Left lobe of liver (tissue), 2 donors: ENCODE measurements around the gene PDE4C. TPM values are rescaled to one million over a fixed set of nuclear protein-coding genes. Genes with fewer than 3 reads are reported as not detected.

Source experiments
- ATAC-seq: fragments of 200-7000 bp; cut with Tn5 transposase; one replicate; pipeline ENCODE4 v1.9.1; 2020; ENCODE audit warnings: mild to moderate bottlenecking, moderate library complexity
- DNase-seq: peaks from one replicate; pipeline ENCODE4 v3.0.0-alpha.2; 2020; ENCODE audit warnings: low spot score
- total RNA-seq: library from RNA; stranded (reverse); gene quantifications from one replicate; pipeline ENCODE4 v1.2.1, GENCODE V29; 2021
- donor health status: DM: no; HTN: no; CAD: no; lungs with moderate emphysema.
- donor health status: DM: no; HTN: yes; CAD: no.

The PDE4C gene
- total RNA-seq, 1 donor from 2014 or later = 0.60 TPM

DNA sequence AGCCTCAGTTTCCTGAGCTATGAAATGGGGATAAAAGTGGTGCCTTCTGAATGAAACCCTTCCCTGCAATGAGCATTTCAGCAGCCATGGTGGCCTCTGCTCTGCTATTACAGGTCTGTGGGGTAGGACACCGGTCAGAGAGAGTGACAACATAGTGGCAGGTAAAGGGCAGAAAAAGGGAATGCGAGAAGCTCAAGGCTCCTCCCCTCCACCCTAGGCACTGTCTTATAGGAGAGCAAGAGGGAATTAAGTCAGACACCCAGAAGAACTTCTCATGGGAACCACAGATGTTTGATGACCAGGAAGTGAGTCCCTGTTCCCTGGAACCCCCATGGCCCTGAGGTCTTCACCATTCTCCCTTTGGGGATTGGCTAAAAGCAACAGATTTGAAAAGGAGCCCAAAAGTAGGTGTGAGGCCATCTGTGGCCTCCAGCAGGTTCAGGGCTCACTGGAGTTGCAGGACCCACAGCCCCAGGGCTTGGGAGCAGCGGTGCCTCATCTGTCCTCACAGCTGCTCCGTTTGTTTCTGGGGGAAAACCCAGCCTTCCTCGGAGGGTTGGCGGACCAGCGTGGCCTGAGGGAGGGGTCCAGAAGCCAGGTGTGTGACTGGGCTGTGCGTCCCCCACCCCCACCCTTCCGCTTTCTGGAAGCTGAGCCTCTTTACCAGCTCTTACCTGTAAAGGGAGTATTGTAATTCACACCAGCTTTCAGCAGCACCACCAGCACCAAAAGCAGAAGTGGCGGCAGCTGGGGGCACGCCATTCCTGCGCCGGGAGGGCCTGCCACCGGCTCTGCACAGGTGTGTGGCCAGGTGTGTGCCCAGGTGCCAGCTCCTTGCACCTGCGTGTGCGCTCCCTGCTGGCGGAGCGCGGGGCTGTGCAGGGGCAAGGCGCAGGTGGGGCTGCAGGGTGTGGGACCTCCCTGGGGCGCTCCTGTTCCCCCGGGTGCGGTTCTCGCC is 28.6 kb upstream of the PDE4C start:
- ATAC-seq (no peak), DNase-seq (no peak)

DNA sequence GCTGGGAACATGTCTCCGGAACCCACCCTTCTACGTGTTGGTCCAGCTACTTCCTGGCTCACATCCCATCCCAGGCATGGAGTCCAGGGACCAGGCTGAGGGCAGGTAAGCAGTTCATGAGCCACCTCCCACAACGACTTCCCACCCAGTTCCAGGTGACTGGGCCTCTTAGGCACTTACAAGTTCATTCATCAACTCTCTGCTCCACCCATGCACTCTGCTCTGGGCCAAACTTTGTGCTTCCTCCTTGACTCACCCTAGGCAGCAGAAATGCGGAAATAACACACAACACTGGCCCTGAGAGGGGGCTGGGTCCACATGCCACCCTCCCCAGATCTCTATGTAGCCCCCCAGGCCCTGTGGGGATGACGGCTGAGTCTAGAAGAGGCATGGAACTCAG is 27.5 kb upstream of the PDE4C start:
- peak; percentile 12 for ATAC-seq
- DNase-seq = no peak

DNA sequence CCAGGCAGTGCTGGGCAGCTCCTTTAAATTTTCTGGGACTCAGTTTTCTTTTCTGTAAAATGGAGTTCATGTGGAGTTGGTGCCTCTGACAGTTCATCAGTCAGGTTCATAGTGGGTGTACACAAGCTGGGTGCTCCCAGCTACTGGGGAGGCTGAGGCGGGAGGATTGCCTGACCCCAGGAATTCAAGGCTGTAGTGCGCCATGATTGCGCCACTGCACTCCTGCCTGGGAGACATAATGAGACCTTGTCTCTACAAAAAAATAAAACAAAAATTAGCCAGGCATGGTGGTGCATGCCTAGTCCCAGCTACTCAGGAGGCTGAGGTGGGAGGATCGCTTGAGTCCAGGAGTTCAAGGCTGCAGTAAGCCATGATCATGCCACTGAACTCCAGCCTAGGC is 26.9 kb upstream of the PDE4C start:
- DNase-seq (no peak), ATAC-seq (no peak)

DNA sequence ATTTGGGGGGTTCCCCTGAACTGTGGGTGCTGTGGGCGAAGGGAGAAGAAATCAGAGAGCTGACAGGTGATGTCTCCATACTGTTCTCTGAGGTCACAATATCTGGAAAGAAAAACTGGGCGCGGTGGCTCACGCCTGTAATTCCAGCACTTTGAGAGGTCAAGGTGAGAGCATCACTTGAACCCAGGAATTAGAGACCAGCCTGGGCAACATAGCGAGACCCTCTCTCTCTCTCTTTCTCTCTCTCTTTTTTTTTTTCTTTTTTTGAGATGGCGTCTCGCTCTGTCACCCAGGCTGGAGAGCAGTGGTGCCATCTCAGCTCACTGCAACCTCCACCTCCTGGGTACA is 26.1 kb upstream of the PDE4C start:
- DNase-seq (no peak), ATAC-seq (no peak)

DNA sequence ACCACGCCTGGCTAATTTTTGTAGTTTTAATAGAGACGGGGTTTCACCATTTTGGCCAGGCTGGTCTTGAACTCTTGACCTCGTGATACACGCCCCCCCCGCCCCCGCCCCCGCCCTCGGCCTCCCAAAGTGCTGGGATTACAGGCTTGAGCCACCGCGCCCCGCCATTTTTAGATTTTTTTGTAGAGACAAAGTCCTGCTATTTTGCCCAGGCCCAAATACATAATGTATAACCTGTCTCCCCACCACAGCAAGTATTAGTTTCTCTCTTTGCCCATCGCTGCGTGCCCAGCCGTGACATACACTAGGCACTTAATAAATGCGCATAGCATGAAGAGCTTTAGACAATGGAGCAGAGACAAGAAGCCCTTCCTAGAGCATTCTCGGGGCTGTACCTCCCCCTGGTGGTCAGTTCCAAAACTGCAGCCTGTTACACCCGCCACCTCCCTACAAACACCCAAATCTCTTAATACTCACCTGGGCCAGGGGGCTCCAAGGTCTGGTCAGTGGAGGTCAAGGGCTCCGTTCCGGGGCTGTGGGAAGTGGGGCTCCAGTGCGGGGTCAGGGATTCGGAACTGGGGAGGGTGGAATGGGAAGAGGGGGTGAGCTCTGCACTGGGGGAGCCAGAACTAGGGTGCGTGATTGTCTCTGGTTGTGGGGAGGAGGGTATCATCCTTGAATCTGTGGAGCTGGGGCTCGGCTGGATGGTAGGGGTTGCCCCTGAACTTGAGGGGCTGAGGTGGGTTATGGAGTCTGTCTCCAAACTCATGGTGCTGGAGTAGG is 25.5 kb upstream of the PDE4C start:
- DNase-seq (peak; percentile 75), ATAC-seq (peak; percentile 95)

DNA sequence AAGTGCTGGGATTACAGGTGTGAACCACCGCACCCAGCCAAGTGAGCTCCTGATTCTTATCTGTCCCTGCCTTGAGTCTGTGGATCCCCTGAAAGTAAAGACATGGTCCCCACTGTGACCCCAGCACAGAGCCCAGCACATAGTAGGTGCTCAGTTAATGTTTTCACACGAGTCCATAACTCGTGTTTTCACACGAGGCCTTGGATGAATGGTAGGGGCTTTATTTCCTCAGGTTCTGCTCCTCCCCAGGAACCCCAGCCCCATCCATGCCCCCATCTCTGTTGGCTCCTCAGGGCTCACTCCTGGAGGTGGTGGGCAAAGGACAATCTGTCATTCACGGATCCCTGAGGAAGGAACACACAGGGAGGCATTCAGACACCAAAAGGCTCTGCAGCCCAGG is 23.6 kb upstream of the PDE4C start:
- DNase-seq (no peak), ATAC-seq (no peak)

DNA sequence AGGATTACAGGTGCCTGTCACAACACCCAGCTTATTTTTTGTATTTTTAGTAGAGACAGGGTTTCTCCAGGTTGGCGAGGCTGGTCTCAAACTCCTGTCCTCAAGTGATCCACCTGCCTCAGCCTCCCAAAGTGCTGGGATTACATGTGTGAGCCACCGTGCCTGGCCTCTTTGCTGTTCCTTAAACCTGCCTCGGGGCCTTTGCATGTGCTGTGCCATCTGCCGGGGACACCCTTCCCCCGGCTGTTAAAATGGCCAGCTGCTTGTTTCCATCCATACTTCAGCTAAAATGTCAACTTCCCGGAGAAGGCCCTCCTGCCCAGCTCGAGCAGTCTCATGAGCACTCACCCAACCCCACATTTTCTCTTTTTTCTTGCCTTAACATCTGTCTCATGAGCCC is 19.1 kb upstream of the PDE4C start:
- DNase-seq (no peak), ATAC-seq (no peak)

DNA sequence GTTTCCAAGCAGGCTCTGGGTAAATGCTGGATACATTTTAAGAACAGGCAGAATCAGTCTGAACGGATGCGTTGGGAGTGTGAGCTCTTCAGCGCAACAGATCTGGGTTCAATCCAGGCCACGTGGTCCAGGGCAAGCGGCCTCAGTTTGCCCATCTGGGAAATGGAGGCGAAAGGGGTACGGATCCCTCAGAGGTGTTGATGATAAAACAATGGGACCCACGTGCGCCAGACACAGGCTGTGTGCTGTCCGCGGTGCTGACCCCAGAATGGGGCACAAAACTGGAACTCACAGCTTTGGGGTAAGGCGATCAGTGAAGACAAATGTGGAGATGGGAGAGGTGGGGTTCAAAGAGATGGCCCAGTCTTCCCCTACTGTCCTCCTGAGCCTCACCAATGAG is 13.1 kb upstream of the PDE4C start:
- ATAC-seq = no peak
- no peak for DNase-seq

DNA sequence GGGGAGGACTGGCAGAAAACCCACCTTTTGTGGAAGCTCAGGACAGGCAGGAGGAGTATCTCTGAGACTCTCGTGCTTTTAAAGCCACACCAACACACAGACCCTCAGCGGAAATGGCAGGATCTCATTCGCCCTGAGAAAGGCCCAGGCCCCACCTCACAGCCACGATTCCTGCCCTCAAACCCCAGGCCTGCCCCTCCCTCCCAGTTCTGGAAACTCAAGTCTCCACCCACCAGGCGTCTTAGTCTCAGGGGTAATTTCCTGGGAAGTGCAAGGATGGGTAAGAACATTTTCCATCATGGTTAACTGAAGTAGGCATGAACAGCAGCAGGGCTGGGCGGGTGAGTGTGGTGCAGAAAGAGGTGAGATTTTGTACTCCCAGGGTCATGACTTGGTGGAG is 8.0 kb upstream of the PDE4C start:
- ATAC-seq (no peak), DNase-seq (no peak)

DNA sequence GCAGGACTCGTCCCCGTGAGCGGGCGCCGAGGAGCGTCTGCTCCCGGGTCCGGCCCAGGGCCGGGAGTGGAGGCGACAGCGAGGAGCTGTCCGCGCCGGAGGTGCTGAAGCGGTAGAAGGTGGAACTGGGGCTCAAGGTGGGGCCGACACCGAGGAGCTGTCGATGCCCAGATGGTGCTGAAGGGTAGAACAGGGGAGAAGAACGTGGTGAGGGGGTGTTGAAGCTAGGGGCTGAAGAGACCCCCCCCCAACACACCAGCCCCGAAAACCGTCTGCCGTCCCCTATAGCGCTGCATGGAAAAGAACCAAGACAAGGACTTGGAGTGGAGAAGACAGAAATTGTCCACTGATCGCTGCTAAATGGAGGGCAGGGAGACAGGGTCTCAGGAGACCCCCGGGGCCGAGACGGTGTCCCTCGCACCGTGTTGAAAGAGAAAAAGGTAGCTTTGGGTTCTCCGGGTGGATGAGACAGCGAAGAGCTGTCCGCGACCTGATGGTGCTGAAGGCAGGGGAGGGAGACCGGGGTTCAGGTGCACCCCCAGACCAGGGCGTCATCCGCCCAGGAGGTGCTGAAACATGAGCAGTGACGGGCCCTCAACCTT is 7.1 kb upstream of the PDE4C start:
- ATAC-seq = peak; percentile 77

DNA sequence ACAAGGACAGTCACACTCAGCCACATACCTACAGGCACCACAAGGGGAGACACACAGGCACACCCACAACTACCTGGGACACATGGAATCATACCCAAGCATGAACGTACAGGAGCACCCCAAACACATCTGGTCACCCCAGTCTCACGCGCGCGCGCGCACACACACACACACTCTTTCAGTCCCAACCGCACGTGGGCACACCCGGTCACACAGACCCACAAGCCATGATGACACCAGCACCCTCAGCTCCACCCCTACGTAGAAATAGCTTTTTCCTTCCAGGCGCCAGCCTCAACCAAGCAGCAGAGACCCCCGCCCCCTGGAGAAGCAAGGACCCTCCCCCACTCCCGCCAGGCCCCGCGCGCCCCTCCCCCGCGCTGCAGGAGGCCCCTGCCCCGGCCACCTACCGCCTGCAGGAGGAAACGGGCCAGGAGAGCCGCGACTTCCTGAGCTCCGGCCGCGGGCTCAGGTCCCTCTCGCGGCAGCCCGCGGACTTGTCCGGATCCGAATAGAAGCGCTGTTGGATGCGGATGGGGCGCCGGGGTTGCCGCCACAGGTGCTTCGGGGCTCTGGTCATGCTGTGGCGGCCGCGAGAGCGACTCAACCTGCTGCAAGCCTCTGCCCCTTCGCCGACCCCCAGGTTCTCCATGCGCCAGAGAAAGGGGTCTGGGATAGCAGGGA is 6.4 kb upstream of the PDE4C start:
- DNase-seq = no peak
- ATAC-seq = no peak

More for the DNA sequence above, 7.1 kb upstream of the PDE4C start:
- no peak for DNase-seq

DNA sequence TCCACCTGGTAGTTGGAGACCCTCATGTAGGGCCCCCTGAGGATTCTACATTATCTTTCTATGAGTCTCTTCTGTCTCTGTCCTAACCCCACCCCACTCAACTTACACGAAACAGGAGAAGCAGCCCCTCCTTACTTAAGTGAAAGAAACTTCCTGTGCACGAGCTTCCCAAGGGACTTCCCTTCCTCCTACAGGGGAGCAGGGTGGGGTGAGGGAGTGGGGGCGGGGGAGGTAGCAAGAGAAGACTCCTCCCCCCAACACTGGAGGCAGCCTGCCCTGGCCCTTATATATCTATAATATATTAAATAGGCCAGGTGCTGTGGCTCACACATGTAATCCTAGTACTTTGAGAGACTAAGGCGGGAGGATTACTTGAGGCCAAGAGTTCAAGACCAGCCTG is 5.5 kb upstream of the PDE4C start:
- no peak for DNase-seq

DNA sequence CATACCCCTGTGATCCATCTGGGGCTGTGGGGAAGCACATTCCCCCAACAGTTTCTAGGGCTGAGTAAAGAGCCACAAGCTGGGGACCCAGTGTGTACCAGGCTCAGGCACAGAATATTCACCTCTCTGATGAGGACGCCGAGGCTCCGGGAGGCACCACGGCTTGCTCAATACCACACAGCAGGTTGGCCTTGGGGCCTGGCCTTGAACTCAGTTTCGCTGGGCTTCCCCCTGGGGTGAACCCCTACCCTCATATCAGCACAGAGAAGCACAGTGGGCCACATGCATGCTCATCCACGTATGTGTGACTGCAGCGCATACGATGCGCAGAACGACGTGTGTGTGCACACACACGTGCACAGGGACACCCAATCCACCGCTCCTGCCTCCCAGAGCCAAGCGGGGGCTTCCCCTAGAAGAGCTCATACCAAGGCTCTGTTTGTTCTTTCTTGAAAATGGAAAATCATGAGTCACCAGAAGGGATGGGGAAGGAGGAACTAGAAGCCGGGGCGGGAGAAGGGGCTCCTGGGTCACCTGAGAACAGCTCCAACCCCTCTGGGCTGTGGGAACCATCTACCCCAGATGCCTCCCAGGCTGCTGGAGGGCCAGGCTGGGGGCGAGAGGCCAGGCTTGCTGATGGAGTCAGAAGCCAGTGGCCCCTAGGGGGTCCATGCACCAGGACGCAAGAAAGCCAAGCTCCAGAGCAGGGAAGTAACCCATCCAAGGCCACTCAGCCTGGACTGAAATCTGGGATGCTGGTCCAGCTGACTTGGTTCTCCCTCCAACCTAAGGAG is 4.9 kb upstream of the PDE4C start:
- ATAC-seq = no peak
- no peak for DNase-seq

More for the DNA sequence above, 5.5 kb upstream of the PDE4C start:
- ATAC-seq = no peak

DNA sequence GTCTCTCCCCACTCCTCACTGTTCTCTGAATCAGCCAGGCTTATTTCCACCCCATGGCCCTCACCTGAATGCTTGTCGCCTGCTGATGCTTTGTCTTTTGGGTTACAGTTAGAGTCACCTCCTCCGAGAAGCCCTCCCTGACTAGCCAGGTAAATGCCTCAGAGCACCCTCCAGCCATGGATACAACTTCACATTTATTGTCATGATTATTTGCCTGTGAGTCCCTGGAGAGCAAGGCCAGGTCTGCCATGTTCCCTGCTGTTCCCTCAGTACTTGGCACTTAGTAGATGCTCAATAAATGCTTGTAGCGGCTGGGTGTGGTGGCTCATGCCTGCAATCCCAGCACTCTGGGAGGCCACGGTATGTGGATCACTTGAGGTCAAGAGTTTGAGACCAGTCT is 3.7 kb upstream of the PDE4C start:
- DNase-seq (no peak), ATAC-seq (no peak)

DNA sequence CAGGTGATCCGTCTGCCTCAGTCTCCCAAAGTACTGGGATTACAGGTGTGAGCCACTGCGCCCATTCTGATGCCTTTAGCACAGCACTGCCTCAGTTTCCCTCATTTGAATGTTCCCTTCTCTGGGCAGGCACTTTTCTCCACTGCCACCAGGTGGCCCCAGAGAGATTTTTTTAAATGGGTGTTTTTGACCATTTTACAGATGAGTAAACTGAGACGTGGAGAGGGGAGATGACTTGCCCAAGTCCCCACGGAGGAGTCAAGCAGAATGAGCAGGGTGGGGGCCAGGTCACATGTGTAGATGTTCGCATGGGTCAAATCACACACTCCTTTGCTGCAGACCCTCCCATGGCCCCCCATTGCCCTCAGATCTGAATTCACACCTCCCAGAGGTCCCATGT is 3.2 kb upstream of the PDE4C start:
- DNase-seq = no peak

DNA sequence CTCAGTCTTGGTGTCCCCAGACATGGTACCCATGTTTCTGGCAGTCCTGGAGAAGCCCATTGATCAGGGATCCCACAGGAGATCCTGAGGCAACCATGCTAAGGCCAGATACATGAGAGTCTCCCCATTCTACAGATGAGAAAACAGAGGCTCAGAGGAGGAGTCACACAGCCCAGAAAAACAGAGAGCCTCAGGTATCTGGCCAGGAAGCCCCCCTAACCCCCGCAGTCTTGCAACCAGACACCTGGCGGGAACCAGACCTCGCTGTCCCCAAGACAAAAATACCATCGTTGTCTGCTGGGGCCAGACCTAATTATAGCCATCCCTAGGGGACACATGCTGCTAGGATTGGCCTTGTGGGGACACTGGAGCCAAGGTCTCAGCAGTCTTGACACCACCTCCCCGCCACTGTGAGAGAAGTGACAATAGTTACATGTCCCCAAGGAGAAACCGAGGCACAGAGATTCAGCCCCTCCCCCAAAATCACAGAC is 1.6 kb upstream of the PDE4C start:
- ATAC-seq = no peak
- no peak for DNase-seq

More for the DNA sequence above, 3.2 kb upstream of the PDE4C start:
- no peak for ATAC-seq

DNA sequence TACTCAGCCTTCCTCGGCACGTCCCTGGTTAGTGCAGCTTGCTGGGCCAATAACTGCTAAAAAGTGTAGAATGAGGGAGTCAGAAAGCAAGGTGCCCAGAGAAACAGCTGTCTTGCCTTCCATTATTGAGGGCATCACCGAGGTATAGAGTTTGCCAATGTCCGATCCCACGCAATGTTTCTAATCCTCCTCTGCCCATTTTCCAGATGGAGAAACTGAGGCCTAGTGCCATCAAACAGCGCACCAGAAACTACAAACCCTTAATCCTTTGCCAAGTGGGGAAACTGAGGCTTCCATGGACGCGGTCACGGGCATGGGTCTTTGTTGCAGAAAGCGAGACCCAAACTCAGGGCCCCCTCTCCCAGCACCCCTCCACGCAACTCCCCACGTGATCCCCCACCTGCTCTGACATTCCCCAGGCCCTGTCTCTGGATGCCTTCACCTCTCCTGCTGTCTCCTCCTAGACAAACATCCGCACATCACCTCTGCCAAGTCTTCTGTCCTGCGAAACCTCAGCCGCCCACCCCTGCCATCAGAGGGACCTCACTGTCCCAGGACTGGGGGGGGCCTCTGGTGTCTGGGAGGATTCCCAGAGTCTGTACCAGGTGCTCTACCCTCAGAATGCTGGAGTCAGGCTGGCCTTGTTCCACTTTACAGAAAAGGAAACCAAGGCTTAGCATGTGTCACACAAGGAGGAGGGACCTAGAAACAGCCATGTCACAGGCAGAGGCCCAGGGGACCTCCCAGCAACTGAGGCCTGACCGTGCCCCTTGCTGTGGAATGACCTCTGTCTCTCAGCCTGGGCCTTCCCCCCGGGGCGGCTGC is 930 bp upstream of the PDE4C start:
- ATAC-seq = no peak

DNA sequence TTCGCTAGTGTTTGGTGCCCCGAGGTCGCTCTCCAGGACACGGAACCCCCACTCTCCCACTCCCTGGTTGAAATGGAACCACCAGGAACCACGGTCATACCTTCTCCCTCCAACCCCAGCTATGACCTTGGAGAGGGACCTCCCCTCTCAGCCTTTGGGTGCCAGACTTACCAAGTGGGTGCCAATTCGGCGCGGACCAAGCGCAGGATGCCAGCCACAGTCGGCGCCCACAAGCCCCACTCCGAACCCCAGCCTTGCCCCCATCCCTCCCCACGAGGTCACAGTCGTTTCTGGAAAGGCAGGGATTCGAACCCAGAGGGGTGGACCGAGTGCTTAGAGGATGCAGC is 910 bp downstream of the PDE4C start:
- ATAC-seq (no peak), DNase-seq (no peak)

More for the DNA sequence above, 930 bp upstream of the PDE4C start:
- DNase-seq = no peak
